Stimulated activated CD8-positive, alpha-beta memory T cell treated with anti-CD3 and anti-CD28 coated beads, Interleukin-15, amount 100 ng/mL, for 4 hours (primary cell): ENCODE measurements around the gene MCM3.

ENCODE experiments used
- DNase-seq, 2 donors: peaks; one replicate each; pipeline ENCODE4 v3.0.0-alpha.2; 2020; ENCODE audit warnings: low read depth in 2 of 2

The MCM3 gene

GRCh38 chr6:52284460-52285176 is at the start of gene MCM3:
MCM3 (minus strand) TSS chr6:52284742; CDS start chr6:52284674, 68 bp downstream.
- peak; percentile 87 to 90 for DNase-seq

GRCh38 chr6:52333840-52334200 is 49.3 kb upstream of the MCM3 start:
- no peak for DNase-seq

GRCh38 chr6:52331793-52332457 is 47.4 kb upstream of the MCM3 start:
- DNase-seq: no peak

GRCh38 chr6:52330470-52330869 is 45.9 kb upstream of the MCM3 start:
- no peak for DNase-seq

GRCh38 chr6:52328729-52329128 is 44.2 kb upstream of the MCM3 start:
- DNase-seq: no peak

GRCh38 chr6:52328303-52328662 is 43.7 kb upstream of the MCM3 start:
- DNase-seq: no peak

- no peak for DNase-seq
These were observed 42.2 kb upstream of the MCM3 start for GRCh38 chr6:52326540-52327364.

- no peak for DNase-seq
These were observed 41.3 kb upstream of the MCM3 start for GRCh38 chr6:52325695-52326471.

- DNase-seq: no peak
These were observed 39.6 kb upstream of the MCM3 start for GRCh38 chr6:52324189-52324588.

- DNase-seq: no peak
These were observed 33.5 kb upstream of the MCM3 start for GRCh38 chr6:52317841-52318581.

GRCh38 chr6:52317211-52317610 is 32.7 kb upstream of the MCM3 start:
- no peak for DNase-seq

GRCh38 chr6:52314752-52315151 is 30.2 kb upstream of the MCM3 start:
- DNase-seq: no peak

- DNase-seq: no peak
These were observed 27.9 kb upstream of the MCM3 start for GRCh38 chr6:52312461-52312860.

GRCh38 chr6:52310932-52311331 is 26.4 kb upstream of the MCM3 start:
- no peak for DNase-seq

- DNase-seq: no peak
These were observed 23.4 kb upstream of the MCM3 start for GRCh38 chr6:52307900-52308372.

- DNase-seq: no peak
These were observed 22.7 kb upstream of the MCM3 start for GRCh38 chr6:52306972-52307870.

GRCh38 chr6:52305948-52306767 is 21.6 kb upstream of the MCM3 start:
- DNase-seq: no peak

- DNase-seq: no peak
These were observed 20.9 kb upstream of the MCM3 start for GRCh38 chr6:52305411-52305810.

- DNase-seq: no peak
These were observed 20.4 kb upstream of the MCM3 start for GRCh38 chr6:52304983-52305390.
